Occipital lobe (tissue), 3 donors: ENCODE measurements around the gene SYNE2. TPM values are rescaled to one million over a fixed set of nuclear protein-coding genes. Genes with fewer than 3 reads are reported as not detected.

ENCODE experiments used
- DNase-seq: peaks from one replicate; lab custom pipeline; 2025; lab: John Stamatoyannopoulos, UW
- small RNA-seq: library from RNA; depleted of rRNA; stranded (forward); fragments of <200 nt; gene quantifications from one replicate; pipeline ENCODE3, GENCODE V24; 2014
- total RNA-seq: library from RNA; depleted of rRNA; stranded (reverse); fragments of >200 nt; gene quantifications from one replicate; pipeline ENCODE4 v1.2.3, GENCODE V29; 2014

Gene SYNE2
- total RNA-seq, 1 donor from 2014 or later: 94.8 TPM

GRCh38 chr14:64246688-64247087, 393.9 kb downstream of the SYNE2 start:
- DNase-seq: no peak

- DNase-seq: no peak
Observed at GRCh38 chr14:64247195-64247594, 394.4 kb downstream of the SYNE2 start.

- no peak for DNase-seq
Observed at GRCh38 chr14:64248689-64249088, 395.9 kb downstream of the SYNE2 start.

- DNase-seq: no peak
Observed at GRCh38 chr14:64249363-64249762, 396.6 kb downstream of the SYNE2 start.

GRCh38 chr14:64253672-64254071, 400.9 kb downstream of the SYNE2 start:
- DNase-seq: no peak

- DNase-seq: no peak
Observed at GRCh38 chr14:64255756-64256155, 403.0 kb downstream of the SYNE2 start.

- DNase-seq: no peak
Observed at GRCh38 chr14:64260418-64260817, 407.6 kb downstream of the SYNE2 start.

- no peak for DNase-seq
Observed at GRCh38 chr14:64265222-64265621, 412.4 kb downstream of the SYNE2 start.

GRCh38 chr14:64266239-64266638, 413.4 kb downstream of the SYNE2 start:
- DNase-seq: no peak

- DNase-seq: no peak
Observed at GRCh38 chr14:64272019-64272418, 419.2 kb downstream of the SYNE2 start.

Small RNA genes within 50 kb of the gene (small RNA-seq; reads per million reads assigned to genes)
- not detected for gene MIR548H1
- gene RF00019: not detected
- not detected for gene RPS28P1

Other genes with a start within 250 kb of the SYNE2 start
- gene WDR89, start 211.1 kb upstream of the SYNE2 start, total RNA-seq: 45.7 TPM
- gene SGPP1, start 124.9 kb upstream of the SYNE2 start, total RNA-seq: 43.0 TPM